ENCODE measurements around the gene HAUS7.

DNA sequence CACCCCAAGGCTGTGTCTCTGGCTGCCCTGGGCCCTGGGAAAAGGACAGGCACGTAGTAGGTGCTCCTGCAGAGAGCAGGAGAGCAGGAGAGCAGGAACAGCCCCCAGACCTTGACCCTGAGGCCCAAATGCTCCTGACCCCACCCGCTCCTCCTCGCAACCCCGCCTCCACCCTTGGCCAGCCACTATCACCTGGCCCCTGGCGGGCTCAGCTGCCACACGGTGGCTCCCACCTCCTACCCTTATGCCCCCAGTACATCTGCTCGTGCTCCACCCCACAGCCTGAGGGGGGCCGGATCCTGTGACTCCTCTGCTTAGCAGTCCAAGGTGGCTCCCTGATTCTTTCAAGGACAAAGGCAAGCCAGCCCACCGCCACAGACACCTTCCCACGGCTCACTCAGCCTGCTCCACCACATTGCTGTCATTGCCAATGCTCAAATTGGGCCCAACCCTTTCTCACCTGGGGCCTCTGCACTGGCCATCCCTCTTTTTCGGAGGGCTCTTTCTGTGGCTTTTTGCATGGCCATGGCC lies 5.4 kb upstream of the HAUS7 start:
- TF ChIP-seq EZH2phosphoT487 (IDR thresholded peaks at IDR 0.05; ENCODE audit: borderline replicate concordance) = no peak
- TF ChIP-seq, protein P1, sequence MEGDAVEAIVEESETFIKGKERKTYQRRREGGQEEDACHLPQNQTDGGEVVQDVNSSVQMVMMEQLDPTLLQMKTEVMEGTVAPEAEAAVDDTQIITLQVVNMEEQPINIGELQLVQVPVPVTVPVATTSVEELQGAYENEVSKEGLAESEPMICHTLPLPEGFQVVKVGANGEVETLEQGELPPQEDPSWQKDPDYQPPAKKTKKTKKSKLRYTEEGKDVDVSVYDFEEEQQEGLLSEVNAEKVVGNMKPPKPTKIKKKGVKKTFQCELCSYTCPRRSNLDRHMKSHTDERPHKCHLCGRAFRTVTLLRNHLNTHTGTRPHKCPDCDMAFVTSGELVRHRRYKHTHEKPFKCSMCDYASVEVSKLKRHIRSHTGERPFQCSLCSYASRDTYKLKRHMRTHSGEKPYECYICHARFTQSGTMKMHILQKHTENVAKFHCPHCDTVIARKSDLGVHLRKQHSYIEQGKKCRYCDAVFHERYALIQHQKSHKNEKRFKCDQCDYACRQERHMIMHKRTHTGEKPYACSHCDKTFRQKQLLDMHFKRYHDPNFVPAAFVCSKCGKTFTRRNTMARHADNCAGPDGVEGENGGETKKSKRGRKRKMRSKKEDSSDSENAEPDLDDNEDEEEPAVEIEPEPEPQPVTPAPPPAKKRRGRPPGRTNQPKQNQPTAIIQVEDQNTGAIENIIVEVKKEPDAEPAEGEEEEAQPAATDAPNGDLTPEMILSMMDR (conservative IDR thresholded peaks at IDR 0.05; ENCODE audit: low read length) = no peak

All from Loucy (cell line).